HuH-7 (cell line): ENCODE measurements around the gene GNG8.

Source experiments
- DNase-seq: peaks from one replicate; pipeline ENCODE4 v3.0.0; 2011; ENCODE audit warnings: low spot score

Gene GNG8

GRCh38 chr19:46635920-46636761 is at the start of gene GNG8:
Gene GNG8, minus strand, starts transcription at chr19:46636202. Its CDS starts 1,520 bp downstream, at chr19:46634682.
- no peak for DNase-seq

- DNase-seq = no peak
Measured at GRCh38 chr19:46685189-46685588, 49.2 kb upstream of the GNG8 start.

GRCh38 chr19:46678110-46678732 is 42.2 kb upstream of the GNG8 start:
- no peak for DNase-seq

GRCh38 chr19:46674416-46675178 is 38.6 kb upstream of the GNG8 start:
- DNase-seq = no peak

GRCh38 chr19:46670813-46671212 is 34.8 kb upstream of the GNG8 start:
- no peak for DNase-seq

GRCh38 chr19:46668662-46669061 is 32.7 kb upstream of the GNG8 start:
- no peak for DNase-seq

GRCh38 chr19:46665072-46665471 is 29.1 kb upstream of the GNG8 start:
- no peak for DNase-seq

GRCh38 chr19:46661735-46662592 is 26.0 kb upstream of the GNG8 start:
- DNase-seq = peak; percentile 80

GRCh38 chr19:46661020-46661731 is 25.2 kb upstream of the GNG8 start, which contains the start of gene DACT3:
Gene DACT3, minus strand, starts transcription at chr19:46661182. Its CDS starts 118 bp downstream, at chr19:46661064.
- DNase-seq = peak; percentile 99

- DNase-seq = no peak
Measured at GRCh38 chr19:46660551-46661019, 24.6 kb upstream of the GNG8 start.

GRCh38 chr19:46660008-46660517 is 24.1 kb upstream of the GNG8 start:
- no peak for DNase-seq

GRCh38 chr19:46659151-46660007 is 23.4 kb upstream of the GNG8 start:
- DNase-seq = no peak

- DNase-seq = no peak
Measured at GRCh38 chr19:46656541-46656940, 20.5 kb upstream of the GNG8 start.

- no peak for DNase-seq
Measured at GRCh38 chr19:46654621-46655152, 18.7 kb upstream of the GNG8 start.

GRCh38 chr19:46650445-46650844 is 14.4 kb upstream of the GNG8 start:
- no peak for DNase-seq

- no peak for DNase-seq
Measured at GRCh38 chr19:46648961-46649960, 13.3 kb upstream of the GNG8 start.

- no peak for DNase-seq
Measured at GRCh38 chr19:46648060-46648960, 12.3 kb upstream of the GNG8 start.
